Colon (tissue), 2 donors: ENCODE measurements around the gene OXCT1.

ENCODE experiments used
- FAIRE-seq: peaks from 2 replicates; lab custom pipeline; 2012; peaks lifted over from hg19 to GRCh38; lab: Jason Lieb, UNC
- donor health status: control.
- donor health status: control.

Gene OXCT1

DNA sequence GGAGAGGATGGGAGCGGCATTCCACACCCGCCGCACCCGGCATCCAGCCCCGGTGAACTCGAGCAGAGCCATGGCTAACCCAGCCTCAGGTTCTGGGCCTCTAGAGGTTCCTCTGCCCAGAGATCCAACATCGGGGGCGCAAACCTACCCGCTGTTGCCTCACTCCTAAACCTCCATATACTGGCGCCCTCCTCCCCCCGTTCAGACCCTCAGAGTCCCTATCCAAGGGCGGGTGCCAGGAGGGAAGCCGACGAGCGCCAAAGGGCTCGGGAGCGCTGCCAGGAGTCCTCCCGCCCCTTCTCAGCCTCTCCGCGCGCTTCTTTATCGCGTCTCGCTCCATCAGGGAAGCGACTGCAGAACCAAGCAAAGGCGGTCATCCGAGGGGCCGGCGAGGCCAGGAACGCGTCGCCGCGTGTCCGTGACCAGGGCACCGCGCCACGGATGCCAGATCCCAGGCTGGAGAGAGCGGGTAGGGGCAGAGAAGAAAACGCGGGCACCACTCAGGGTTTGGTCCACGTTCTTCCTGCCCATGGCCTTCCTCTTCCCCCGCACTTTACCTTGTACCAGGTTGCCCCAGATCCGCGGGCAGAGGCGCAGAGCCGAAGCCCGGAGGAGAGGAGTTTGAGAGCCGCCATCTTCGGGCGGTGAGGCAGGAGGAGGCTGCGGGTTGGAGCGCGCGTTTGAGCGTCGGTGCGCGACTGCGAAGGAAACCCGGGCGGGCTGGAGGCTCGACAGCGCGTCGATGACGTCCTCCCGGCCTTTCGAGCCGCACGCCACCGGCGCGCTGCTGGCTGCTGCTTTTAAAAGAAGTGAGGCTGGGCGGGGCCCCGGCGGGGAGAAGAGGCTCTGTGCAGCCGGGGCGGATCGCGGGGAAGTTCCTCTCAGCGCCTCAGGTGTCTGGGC lies at the start of gene OXCT1:
TSS of gene OXCT1 (minus strand) at position 702 of the 903 bp plus-strand sequence. CDS start at position 635, 67 bp downstream.
- no peak for FAIRE-seq

DNA sequence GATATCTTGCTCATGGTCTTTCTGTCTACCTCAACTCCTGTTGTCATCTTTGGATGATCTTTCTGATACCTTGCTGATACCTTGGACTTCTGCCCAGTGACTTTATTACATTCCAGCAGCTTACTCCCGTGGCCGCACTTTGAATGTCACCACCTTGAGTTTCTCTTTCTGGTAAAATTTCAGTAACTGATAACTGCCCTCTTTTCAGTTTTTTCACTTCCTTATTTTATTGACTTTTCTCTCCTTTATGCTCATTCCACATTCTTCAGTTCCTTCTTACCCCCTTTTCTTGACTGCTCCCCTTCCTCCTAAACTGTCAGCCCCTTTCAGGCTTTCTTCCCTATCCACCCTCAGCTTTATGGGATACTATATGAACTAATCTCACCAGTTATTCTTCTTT lies 47.9 kb upstream of the OXCT1 start:
- FAIRE-seq, result no peak

DNA sequence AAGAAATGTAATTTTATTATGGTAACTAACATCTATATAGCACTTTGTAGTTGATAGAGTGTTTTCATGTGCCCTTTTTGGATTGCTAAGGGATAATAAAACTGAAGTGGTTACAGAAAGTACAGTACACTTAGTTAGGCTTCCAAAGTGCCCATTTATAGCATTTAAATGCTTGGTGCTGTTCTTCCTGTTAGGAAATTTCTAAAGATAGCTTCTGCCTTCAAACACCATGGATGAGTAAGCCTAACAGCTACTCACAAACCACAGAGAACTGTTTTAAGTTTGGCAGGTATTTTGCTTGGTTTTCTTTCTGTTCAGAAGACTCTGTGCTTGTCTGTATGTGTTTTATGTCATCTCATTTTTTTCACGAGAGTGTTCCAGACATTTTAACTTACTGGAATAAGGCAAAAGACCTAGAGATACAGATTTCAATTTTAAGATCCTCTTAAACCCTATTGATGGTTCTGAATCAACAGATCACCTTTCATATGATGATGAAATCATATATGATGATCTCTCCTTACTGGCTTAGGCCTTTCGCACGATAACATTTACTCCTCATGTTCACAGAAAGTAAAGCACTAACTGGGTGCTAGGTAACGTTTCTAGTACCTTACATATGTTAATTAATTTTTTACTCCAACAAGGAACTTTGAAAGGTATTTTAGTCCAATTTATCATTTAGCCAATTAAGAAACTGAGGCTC lies 38.3 kb upstream of the OXCT1 start:
- FAIRE-seq, result no peak

DNA sequence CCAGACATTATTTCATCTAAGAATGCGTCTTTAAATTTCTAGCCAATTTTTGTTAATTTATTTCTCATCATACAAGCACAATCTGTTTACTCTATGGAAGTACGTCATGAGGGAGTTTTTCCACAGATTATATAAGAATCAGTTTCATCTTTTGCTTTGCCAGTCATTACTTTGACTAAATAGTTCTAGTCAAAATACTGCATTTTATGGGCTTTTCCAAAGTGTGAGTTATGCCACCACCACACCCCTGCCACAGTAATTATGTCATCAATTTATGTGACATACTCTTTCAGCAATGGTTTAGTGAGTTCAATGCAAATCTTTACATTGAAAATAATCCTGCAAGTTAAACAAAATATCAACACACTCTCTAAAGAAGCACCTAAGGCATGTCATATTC lies 35.9 kb upstream of the OXCT1 start:
- FAIRE-seq, result no peak

DNA sequence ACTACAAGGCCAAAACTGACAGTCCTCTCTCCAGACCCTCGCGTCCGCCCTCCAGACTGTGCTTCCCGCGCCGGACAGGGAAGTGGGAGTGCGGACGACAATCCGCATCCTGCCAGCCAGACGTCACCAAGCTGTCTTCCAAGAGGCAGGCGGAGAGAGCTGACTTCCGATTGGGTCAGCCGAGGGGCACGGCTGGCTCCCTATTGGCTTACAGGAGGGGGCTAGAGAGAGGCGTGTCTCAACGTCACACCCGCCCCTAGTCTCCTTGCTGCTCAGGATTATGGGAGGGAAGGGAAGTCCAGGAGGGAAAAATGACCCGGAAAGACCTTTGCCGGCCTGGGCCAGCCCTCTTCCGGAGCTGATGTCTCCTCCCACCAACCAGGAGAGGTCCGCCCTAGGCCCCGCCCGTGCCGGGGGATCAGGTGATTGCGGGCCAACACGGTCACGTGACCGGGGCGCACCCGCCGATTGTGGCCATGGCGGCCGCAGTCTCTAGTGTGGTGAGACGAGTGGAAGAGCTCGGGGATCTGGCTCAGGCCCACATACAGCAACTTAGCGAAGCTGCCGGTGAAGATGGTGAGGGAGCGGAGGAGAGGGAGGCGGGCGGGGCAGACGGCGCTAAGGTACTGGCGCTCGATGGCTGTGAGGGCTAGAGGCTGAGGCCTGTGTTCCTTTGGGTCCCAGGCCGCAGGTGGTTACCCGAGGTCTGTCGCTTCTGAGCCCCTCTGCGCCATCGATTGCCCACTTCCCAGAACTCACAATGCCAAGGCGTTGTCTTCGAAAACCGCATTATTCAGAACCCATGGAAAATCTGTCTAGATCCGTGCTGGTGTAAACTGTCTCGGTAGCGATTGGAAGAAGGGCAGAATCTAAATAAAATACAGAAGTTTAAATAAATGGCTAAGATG lies 33.9 kb upstream of the OXCT1 start, which contains the start of gene RIMOC1:
TSS of gene RIMOC1 (plus strand) at position 453 of the 908 bp plus-strand sequence. CDS start at position 477, 24 bp downstream.
- FAIRE-seq, result peak; percentile 88

DNA sequence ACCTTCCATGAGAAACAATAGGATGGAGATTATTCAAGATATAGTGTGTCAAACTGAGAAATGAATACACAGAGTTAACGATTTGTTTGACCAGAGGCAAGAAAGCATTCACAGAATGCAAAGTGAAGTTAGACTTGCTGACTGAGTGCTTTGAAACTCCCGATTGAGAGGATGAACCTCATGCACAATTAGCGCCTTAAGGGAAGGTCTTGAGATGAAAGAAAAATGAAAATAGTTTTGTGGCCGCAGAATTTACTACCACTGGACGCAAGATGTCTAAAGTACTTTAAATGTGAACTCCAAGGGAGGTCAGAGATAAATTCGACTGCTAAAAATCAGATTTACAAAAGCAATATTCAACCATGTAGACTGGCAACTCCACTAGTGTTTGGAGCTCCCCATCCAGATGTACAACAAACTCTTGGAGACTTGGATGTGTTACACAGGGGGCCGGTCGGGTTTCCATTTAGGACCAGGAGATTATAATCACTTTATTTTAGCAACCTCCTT lies 33.2 kb upstream of the OXCT1 start:
- FAIRE-seq, result no peak

DNA sequence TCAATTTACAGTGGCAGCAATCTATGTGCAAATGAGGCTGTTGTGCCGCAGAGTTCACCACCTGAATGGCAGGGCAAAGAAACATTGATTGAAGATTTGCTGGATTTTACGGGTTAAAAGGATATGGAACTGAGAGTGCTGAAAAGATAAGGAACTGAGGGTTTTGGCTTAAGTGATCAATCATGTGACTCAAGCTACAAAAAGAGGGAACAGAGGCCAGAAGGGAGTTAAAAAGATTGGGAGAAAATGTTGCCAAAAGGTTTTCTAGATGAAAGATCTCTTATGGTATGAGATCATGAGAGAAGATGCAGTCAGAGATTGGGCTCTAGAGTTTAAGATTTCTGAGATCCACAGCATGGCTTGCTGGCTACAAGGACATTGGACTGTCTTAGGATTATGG lies 26.0 kb upstream of the OXCT1 start:
- FAIRE-seq, result no peak

DNA sequence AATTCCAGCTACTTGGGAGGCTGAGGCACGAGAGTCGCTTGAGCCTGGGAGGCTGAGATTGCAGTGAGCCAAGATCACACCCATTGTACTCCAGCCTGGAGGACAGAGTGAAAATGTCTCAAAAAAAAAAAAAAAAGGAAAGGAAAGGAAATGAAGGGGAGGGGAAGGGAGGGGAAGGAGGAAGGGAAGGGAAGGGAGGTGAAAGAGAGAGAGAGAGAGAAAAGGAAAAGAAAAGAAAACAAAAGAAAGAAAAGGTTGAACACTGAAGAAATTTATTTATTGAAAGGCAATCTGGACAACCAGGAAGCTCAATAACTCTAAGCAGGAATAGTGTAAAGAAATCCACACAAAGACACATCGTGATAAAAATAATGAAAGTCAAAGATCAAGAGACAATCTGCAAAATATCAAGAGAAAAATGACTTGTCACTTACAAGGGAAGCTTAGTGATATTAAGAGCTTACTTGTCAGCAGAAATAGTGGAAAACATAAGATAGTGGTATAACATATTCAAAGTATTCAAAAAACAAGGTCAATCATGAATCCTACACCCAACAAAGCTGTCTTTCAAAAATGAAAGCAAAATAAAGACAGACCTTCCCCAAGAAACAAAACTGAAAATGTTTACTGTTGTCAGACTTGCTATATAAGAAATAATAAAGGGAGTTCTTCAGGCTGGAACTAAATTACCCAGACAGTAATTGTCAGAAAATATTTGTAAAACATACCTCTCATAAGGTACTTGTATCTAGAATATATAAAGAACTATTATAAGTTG lies 23.0 kb upstream of the OXCT1 start:
- no peak for FAIRE-seq

DNA sequence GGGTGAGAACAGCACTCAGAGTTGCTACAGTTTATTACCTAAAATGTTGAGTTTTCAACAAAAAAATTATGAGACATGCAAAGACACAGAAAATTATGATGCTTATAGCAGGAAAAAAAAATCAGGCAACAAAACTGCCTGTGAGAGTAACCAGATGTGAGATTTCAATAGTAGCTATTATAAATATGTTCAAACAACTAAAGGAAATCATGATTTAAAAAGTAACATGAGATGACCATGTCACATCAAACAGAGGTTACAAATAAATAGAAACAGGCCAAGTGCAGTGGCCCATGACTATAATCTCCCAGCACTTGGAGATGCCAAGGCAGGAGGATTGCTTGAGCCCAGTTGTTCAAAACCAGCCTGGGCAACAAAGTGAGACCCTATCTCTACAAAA lies 21.8 kb upstream of the OXCT1 start:
- no peak for FAIRE-seq

DNA sequence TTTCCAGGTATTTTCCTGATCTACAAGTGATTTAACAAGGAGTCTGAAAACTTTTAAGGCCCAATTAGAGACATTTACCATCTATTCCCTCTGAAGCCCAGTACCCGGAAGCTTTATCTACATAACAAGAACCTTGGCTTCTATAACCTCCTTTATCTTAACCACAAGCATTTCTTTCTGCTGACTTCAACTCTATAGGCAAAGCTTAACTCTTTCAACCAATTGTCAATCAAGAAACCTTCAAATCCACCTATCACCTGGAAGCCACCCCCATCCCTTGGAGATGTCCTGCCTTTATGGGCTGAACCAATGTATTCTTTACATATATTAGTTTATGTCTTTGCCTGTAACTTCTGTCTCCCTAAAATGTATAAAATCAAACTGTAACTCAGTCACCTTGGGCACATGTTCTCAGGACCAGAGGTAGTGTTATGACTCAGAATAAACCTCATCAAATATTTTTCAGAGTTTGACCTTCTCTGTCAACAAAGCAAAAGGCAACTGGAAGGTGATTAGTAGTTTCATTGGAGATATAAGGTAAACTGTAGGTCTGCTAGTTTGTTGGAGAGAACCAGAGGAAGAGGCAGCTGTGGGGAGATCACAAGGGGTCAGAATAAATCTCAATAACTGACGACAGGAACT lies 21.0 kb upstream of the OXCT1 start:
- no peak for FAIRE-seq

DNA sequence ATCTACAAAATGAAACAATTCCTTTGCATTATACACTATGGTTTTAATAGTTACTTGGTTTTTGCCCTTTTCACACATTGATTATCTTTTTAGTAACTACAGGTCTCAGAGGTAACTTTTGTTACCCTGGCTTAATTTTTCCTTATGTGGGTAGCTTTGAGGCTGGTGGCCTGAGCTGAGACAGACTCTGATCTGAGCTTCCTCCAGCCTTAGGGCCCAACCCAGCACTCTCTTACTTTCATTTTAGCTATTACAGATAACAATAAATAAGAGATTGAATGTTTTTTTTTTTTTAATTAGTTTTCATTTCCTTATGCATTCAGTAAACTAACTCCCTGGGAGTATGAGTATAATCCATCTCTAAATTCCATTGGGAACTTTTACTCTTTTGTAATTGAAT lies 15.1 kb upstream of the OXCT1 start:
- FAIRE-seq, result no peak

DNA sequence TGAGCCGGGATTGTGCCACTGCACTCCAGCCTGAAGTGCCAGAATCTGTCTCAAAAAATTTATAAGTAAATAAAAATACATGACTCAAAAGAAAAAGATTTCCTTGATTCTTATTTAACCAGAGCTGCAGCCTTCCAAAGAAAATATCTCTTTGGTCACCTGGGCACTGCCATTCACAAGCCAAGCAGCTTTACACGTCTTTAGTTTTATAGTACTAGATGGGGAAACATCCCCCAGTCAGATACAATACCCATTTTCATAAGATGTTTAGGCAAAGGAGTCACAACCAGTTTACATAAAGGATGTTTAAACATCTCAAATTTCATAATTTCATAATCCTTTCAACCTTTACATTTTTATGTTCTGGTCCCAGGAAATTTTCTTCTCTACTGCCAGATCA lies 13.7 kb upstream of the OXCT1 start:
- FAIRE-seq, result no peak

DNA sequence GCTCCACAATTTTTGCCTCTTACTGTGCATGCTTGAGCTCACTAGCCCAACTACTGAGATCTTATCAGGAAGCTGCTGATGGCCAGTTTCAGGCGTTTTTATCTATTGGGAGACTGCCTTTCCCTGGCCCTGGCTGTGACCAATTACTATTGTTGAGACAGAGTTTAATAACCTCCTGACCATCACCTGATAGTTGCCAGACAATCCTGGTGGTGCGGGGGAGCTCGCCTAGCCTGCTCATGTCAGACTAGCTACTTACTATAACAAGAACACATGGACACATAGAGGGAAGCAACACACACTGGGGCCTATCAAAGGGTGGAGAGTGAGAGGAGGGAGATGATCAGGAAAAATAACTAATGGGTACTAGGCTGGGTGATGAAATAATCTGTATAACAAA lies 13.0 kb upstream of the OXCT1 start:
- FAIRE-seq, result no peak

DNA sequence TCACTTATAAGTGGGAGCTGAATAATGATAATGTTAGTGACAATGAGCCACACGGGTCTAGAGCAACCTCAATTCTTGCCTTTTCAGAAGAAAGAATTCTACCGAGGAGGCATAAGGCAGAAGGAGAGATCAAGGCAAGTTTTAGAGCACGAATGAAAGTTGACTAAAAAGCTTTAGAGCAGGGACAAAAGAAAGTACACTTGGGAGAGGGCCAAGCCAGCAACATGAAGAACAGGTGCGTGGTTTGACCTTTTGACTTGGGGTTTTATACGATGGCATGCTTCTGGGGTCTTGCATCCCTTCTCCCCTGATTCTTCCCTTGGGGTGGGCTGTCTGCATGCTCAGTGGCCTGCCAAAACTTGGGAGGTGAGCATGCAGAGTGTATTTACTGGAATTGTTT lies 12.5 kb upstream of the OXCT1 start:
- FAIRE-seq, result no peak

DNA sequence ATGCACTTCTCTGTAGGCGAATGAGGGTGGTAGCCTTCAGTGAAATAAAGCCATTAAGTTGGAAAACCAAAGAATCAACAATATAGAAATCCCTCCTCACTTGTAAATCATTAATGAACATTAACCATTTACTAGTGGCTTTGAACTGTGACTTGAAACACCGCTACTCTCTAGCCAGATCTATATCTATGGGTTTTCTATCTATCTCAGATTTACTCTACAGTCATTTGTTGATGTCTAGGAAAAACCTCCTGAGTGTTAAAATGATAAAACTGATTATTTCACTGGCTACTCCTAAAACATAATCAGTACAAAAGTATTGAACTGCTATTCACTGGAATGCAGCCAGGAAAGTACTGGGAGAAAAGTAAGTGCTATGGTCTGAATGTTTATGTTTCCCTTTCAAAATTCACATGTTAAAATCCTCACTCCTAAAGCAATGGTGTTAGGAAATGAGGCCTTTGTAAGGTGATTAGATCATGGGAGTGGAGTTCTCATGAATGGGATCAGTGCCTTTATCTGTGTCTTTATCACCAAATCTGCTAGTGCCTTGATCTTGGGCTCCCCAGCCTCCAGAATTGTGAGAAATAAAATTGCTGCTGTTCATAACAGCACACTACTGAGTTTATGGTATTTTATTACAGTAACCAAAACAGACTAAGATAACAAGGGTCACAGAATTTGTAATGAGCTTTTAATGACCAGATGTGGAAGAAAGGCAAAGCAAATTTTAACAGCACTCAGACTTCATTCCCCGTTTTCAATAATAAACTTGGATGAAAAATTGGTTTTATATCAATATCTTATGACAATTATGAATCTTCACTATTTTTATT lies 8.6 kb upstream of the OXCT1 start:
- FAIRE-seq, result no peak

DNA sequence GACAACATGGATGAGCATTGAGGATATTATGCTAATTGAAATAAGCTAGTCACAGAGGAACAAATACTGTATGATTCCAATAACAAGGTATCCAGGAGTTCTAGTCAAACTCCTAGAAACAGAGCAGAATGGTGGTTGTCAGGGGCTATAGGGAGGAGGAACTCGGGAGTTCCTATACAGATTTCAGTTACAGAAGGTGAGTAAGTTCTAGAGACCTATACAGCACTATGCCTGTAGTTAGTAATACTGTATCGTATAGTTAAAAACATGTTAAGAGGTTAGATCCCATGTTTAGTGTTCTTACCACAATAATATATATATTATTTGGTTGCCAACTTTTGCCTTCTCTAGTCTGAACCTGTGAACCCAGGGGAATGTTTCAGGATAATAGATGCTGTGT lies 7.9 kb upstream of the OXCT1 start:
- no peak for FAIRE-seq

DNA sequence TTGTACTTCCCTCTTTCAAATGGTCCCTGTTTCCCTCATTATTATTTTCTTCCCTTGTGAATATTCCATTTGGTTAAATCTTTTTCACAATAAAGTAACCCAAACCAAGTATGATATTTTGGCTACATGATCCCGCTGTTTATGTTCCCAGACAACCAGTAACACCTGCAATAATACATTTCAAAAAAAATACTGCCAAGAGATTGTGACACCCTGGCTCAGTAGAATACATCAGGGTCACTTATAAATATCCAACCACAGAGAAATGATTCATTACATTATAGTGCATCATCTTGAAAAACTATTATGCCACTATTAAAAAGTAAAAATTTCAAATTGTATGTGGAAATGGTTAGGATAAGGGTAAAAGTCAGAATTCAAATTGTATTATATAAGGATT lies 7.2 kb upstream of the OXCT1 start:
- no peak for FAIRE-seq

DNA sequence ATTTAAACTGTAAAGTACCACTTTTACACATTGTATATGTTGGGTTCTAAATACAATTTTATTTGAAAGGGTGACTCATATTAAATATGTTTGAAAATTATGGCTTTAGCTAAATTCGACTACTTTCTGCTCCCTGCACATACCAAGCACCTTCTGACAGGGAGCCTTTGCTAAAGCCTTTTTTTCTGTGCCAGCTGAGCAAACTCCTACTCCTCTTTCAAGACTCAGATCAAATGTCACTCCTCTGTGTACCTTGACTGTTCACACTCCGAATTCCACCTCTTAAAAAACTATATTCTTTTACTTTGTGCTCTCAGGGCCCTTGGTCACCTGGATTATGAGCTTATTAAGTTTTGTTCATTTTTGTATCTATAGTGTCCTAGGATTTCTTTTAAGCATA lies 6.5 kb upstream of the OXCT1 start:
- no peak for FAIRE-seq

DNA sequence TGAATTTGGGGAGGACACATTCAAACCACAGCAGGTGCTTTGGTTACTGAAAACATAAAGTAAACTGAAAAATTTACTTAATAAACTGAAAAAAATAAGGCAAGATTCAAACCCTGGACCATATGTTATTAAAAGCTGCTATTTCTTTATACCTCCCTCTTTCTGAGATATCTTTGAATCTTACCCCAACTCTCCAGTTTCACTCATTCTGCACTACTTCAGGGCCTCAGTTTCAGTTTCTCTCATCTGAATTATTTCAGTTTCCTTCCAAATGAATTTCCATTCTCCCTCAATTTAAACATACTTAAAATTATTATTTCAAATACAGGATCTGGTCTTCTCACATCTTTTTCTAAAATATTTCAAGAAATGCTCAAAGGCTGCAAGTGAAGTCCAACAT lies 4.9 kb upstream of the OXCT1 start:
- no peak for FAIRE-seq

DNA sequence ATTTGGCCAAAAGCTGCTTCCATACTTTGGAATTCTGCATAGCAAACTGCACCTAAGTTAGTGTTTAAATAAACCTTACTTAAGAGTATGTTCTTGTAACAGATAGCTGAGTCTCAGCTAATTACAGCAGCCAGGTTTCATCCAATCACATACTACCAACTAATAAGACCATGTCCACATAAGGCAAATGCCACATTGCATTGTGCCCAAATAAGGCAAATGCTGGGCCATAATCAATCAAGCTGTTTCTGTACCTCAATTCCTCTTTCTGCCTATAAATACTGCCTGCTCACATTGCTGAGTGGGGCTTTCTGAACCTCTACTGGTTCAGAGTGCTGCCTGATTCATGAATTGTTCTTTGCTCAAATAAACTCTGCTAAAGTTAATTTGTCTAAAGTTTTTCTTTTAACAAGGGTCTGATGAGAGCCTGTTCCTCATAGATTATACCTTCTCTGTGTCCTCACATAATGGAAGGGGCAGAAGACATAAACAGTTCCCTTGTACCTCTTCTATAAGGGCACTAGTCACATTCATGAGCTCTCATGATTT lies 4.4 kb upstream of the OXCT1 start:
- no peak for FAIRE-seq
